GM12873 (cell line): ENCODE data around the gene PODXL2.

Source experiments
- CTCF ChIP-seq: IDR thresholded peaks from 2 replicates; pipeline ENCODE4 v1.5.1; 2012; ENCODE audit warnings: low read depth, mild to moderate bottlenecking, moderate library complexity, low read length, control low read depth; ENCODE audit not compliant: insufficient read depth; ENCODE audit errors: missing control alignments

The PODXL2 gene

GRCh38 chr3:127622772-127623576 lies 6.0 kb upstream of the PODXL2 start:
- no peak for TF ChIP-seq CTCF

- no peak for TF ChIP-seq CTCF
Measured at GRCh38 chr3:127624063-127624462, 4.9 kb upstream of the PODXL2 start.

GRCh38 chr3:127625821-127626220 lies 3.2 kb upstream of the PODXL2 start:
- no peak for TF ChIP-seq CTCF

- no peak for TF ChIP-seq CTCF
Measured at GRCh38 chr3:127628426-127628787, 578 bp upstream of the PODXL2 start.

GRCh38 chr3:127629467-127630403 lies 750 bp downstream of the PODXL2 start:
- TF ChIP-seq CTCF: no peak

GRCh38 chr3:127630811-127631714 lies 2.1 kb downstream of the PODXL2 start:
- no peak for TF ChIP-seq CTCF
